GM19240 (cell line): ENCODE measurements around the gene HMG20A.
"Not testable (repeated sequence)": the region's sequence is repeated elsewhere in the genome, so short reads cannot be mapped to it uniquely, and the experiment has no call there.

Experiments used
- DNase-seq: peaks from one replicate; pipeline ENCODE4 v3.0.0; 2011; ENCODE audit warnings: low spot score; ENCODE audit not compliant: insufficient read length

Gene HMG20A

GRCh38 chr15:77420610-77421369 lies at the start of gene HMG20A:
Gene HMG20A (plus strand): TSS chr15:77420888. CDS start chr15:77458408, 37,520 bp downstream.
- peak; percentile 28 for DNase-seq

GRCh38 chr15:77371850-77372563 lies 48.7 kb upstream of the HMG20A start:
- DNase-seq = no peak

GRCh38 chr15:77373441-77373840 lies 47.2 kb upstream of the HMG20A start:
- DNase-seq = no peak

- DNase-seq = no peak
Measured at GRCh38 chr15:77375133-77375532, 45.6 kb upstream of the HMG20A start.

- DNase-seq = no peak
Measured at GRCh38 chr15:77376770-77377169, 43.9 kb upstream of the HMG20A start.

- DNase-seq = no peak
Measured at GRCh38 chr15:77380033-77380432, 40.7 kb upstream of the HMG20A start.

GRCh38 chr15:77384086-77384485 lies 36.6 kb upstream of the HMG20A start:
- no peak for DNase-seq

- DNase-seq = no peak
Measured at GRCh38 chr15:77384589-77385359, 35.9 kb upstream of the HMG20A start.

GRCh38 chr15:77386626-77387025 lies 34.1 kb upstream of the HMG20A start:
- DNase-seq = no peak

- DNase-seq = no peak
Measured at GRCh38 chr15:77387365-77388105, 33.2 kb upstream of the HMG20A start.

- DNase-seq = no peak
Measured at GRCh38 chr15:77391372-77391951, 29.2 kb upstream of the HMG20A start.

- no peak for DNase-seq
Measured at GRCh38 chr15:77392762-77393470, 27.8 kb upstream of the HMG20A start.

- DNase-seq = no peak
Measured at GRCh38 chr15:77393471-77393840, 27.2 kb upstream of the HMG20A start.

GRCh38 chr15:77395013-77395774 lies 25.5 kb upstream of the HMG20A start:
- no peak for DNase-seq

- no peak for DNase-seq
Measured at GRCh38 chr15:77396692-77397091, 24.0 kb upstream of the HMG20A start.

GRCh38 chr15:77398927-77399326 lies 21.8 kb upstream of the HMG20A start:
- DNase-seq = no peak

- no peak for DNase-seq
Measured at GRCh38 chr15:77400258-77400657, 20.4 kb upstream of the HMG20A start.

- DNase-seq = no peak
Measured at GRCh38 chr15:77402740-77403379, 17.8 kb upstream of the HMG20A start.

- not testable (repeated sequence) for DNase-seq
Measured at GRCh38 chr15:77406173-77406759, 14.4 kb upstream of the HMG20A start.
